Mesenchymal stem cell (in vitro differentiated cells and primary cell): ENCODE results near the gene ZNF19.

Experiments
- DNase-seq: peaks from one replicate; pipeline ENCODE4 v3.0.0-alpha.2; 2013
- H2AFZ ChIP-seq: one replicate; pipeline ENCODE4 v1.6.1; 2013; ENCODE audit warnings: low read depth, mild to moderate bottlenecking, control low read depth, inconsistent platforms, low read length, moderate library complexity
- H2AK5ac ChIP-seq: 2 replicates; pipeline ENCODE4 v1.6.1; 2013; ENCODE audit warnings: low read length, moderate library complexity, mild to moderate bottlenecking, inconsistent platforms; ENCODE audit not compliant: severe bottlenecking
- H2BK120ac ChIP-seq: one replicate; pipeline ENCODE4 v1.6.1; 2013; ENCODE audit warnings: low read depth, mild to moderate bottlenecking, inconsistent platforms, low read length, moderate library complexity
- H2BK12ac ChIP-seq, 2 experiments: one replicate each; pipeline ENCODE4 v1.6.1; 2013; ENCODE audit warnings: inconsistent platforms in 2 of 2, low read length in 2 of 2, mild to moderate bottlenecking in 2 of 2, moderate library complexity in 2 of 2, control low read depth in 1 of 2
- H2BK15ac ChIP-seq: one replicate; pipeline ENCODE4 v1.6.1; 2013; ENCODE audit warnings: mild to moderate bottlenecking, low read depth, inconsistent platforms; ENCODE audit not compliant: poor library complexity, severe bottlenecking
- H2BK5ac ChIP-seq: 2 replicates; pipeline ENCODE4 v1.6.1; 2013; ENCODE audit warnings: low read depth, mild to moderate bottlenecking, low read length, control low read depth, inconsistent platforms; ENCODE audit not compliant: poor library complexity, severe bottlenecking
- H3K14ac ChIP-seq, 2 experiments: one replicate each; pipeline ENCODE4 v1.6.1; 2013; ENCODE audit warnings: inconsistent platforms in 2 of 2, low read length in 2 of 2, control low read depth in 1 of 2, mild to moderate bottlenecking in 1 of 2, moderate library complexity in 1 of 2
- H3K18ac ChIP-seq, 2 experiments: one replicate each; pipeline ENCODE4 v1.6.1; 2013; ENCODE audit warnings: inconsistent platforms in 2 of 2, low read length in 2 of 2, control low read depth in 1 of 2, low read depth in 1 of 2, mild to moderate bottlenecking in 1 of 2
- H3K23ac ChIP-seq, 2 experiments: one replicate each; pipeline ENCODE4 v1.6.1; 2013; ENCODE audit warnings: inconsistent platforms in 2 of 2, low read length in 2 of 2, mild to moderate bottlenecking in 2 of 2, moderate library complexity in 2 of 2, control low read depth in 1 of 2
- H3K27ac ChIP-seq: 2 replicates; pipeline ENCODE4 v1.5.1; 2013; ENCODE audit warnings: mild to moderate bottlenecking, moderate library complexity, low read length, control low read depth, inconsistent platforms; ENCODE audit not compliant: poor library complexity, severe bottlenecking
- H3K27me3 ChIP-seq, 2 experiments: 2 replicates each; pipeline versions ENCODE4 v1.6.1 to v1.7.0; 2013; ENCODE audit warnings: low read length in 2 of 2, mild to moderate bottlenecking in 2 of 2, moderate library complexity in 2 of 2, control low read depth in 1 of 2, inconsistent platforms in 1 of 2; ENCODE audit not compliant: control insufficient read depth in 1 of 2, insufficient read depth in 1 of 2
- H3K36me3 ChIP-seq, 2 experiments: 2 replicates each; pipeline versions ENCODE4 v1.6.1 to v1.7.0; 2013; ENCODE audit warnings: low read length in 2 of 2, control low read depth in 1 of 2, inconsistent platforms in 1 of 2, low read depth in 1 of 2, mild to moderate bottlenecking in 1 of 2; ENCODE audit not compliant: insufficient read depth in 2 of 2, control insufficient read depth in 1 of 2
- H3K4ac ChIP-seq, 2 experiments: one replicate each; pipeline ENCODE4 v1.6.1; 2013; ENCODE audit warnings: inconsistent platforms in 2 of 2, low read length in 2 of 2, mild to moderate bottlenecking in 2 of 2, moderate library complexity in 2 of 2, control low read depth in 1 of 2, low read depth in 1 of 2
- H3K4me1 ChIP-seq: 2 replicates; pipeline ENCODE4 v1.6.1; 2013; ENCODE audit warnings: low read depth, low read length, control low read depth; ENCODE audit not compliant: control insufficient read depth, insufficient read depth
- H3K4me2 ChIP-seq: 2 replicates; pipeline ENCODE4 v1.6.1; 2013; ENCODE audit warnings: low read length, mild to moderate bottlenecking, inconsistent platforms; ENCODE audit not compliant: poor library complexity, severe bottlenecking
- H3K4me3 ChIP-seq, 2 experiments: 2 replicates each; pipeline versions ENCODE4 v1.5.1 to v1.7.0; 2013; ENCODE audit warnings: low read length in 2 of 2, mild to moderate bottlenecking in 2 of 2, control low read depth in 1 of 2, low read depth in 1 of 2; ENCODE audit not compliant: insufficient read depth in 1 of 2
- H3K79me1 ChIP-seq: replicated peaks from 2 replicates; pipeline ENCODE4 v1.6.1; 2013; ENCODE audit warnings: mild to moderate bottlenecking, control low read depth, low read length, inconsistent platforms; ENCODE audit not compliant: poor library complexity, severe bottlenecking
- H3K9ac ChIP-seq: 2 replicates; pipeline ENCODE4 v1.7.0; 2013; ENCODE audit warnings: mild to moderate bottlenecking, low read length, moderate library complexity
- H3K9me3 ChIP-seq: 2 replicates; pipeline ENCODE4 v1.7.0; 2013; ENCODE audit warnings: mild to moderate bottlenecking, low read length; ENCODE audit not compliant: control insufficient read depth
- H4K8ac ChIP-seq: one replicate; pipeline ENCODE4 v1.6.1; 2013; ENCODE audit warnings: inconsistent platforms, mild to moderate bottlenecking, low read length, moderate library complexity
- H4K91ac ChIP-seq: one replicate; pipeline ENCODE4 v1.6.1; 2013; ENCODE audit warnings: mild to moderate bottlenecking, low read length, inconsistent platforms
- WGBS: methylation state at CpG from one replicate; pipeline ENCODE4 v1.1.7; 2013; ENCODE audit warnings: mixed read lengths; 5-methylcytosine and 5-hydroxymethylcytosine counted together

Gene ZNF19

GRCh38 chr16:71441348-71442050, 47.6 kb downstream of the ZNF19 start:
- no peak overlapping the region for H3K23ac ChIP-seq
- no peak overlapping the region for H2BK120ac ChIP-seq
- H3K36me3 ChIP-seq = no peaks in the 10 kb centered on the region
- H3K79me1 ChIP-seq = no peaks in the 10 kb centered on the region
- peaks cover 35% of the 10 kb centered on the region for H3K9me3 ChIP-seq
- WGBS = 78% methylated on average over 70 of the region's 71 CpGs
- H3K18ac ChIP-seq = no peak overlapping the region
- H2BK5ac ChIP-seq = no peak overlapping the region
- H2BK12ac ChIP-seq = no peak overlapping the region
- no peak overlapping the region for H2AFZ ChIP-seq
- no peak for DNase-seq
- H3K4me1 ChIP-seq = no peaks in the 10 kb centered on the region
- no peak overlapping the region for H4K8ac ChIP-seq
- H2AK5ac ChIP-seq = no peak overlapping the region
- no peak overlapping the region for H3K4me2 ChIP-seq
- no peak overlapping the region for H2BK15ac ChIP-seq
- H3K27me3 ChIP-seq = peaks cover 0 to 9% of the 10 kb centered on the region in 2 experiments
- no peak overlapping the region for H4K91ac ChIP-seq
- no peak overlapping the region for H3K27ac ChIP-seq
- H3K4ac ChIP-seq = no peak overlapping the region
- no peak overlapping the region for H3K9ac ChIP-seq
- no peak overlapping the region for H3K14ac ChIP-seq
- H3K4me3 ChIP-seq = no peak overlapping the region

GRCh38 chr16:71440669-71441347, 48.3 kb downstream of the ZNF19 start:
- H2AFZ ChIP-seq = no peak overlapping the region
- DNase-seq = no peak
- H3K18ac ChIP-seq = no peak overlapping the region
- no peak overlapping the region for H2BK15ac ChIP-seq
- no peaks in the 10 kb centered on the region for H3K36me3 ChIP-seq
- no peak overlapping the region for H3K4me2 ChIP-seq
- no peak overlapping the region for H3K4me3 ChIP-seq
- peaks cover 29% of the 10 kb centered on the region for H3K9me3 ChIP-seq
- no peak overlapping the region for H2BK12ac ChIP-seq
- H2BK5ac ChIP-seq = no peak overlapping the region
- no peak overlapping the region for H3K23ac ChIP-seq
- H4K8ac ChIP-seq = no peak overlapping the region
- no peak overlapping the region for H3K9ac ChIP-seq
- no peak overlapping the region for H3K27ac ChIP-seq
- WGBS = 74% methylated on average over 23 of the region's 25 CpGs
- no peaks in the 10 kb centered on the region for H3K4me1 ChIP-seq
- no peak overlapping the region for H3K4ac ChIP-seq
- H3K27me3 ChIP-seq = peaks cover 0 to 9% of the 10 kb centered on the region in 2 experiments
- no peak overlapping the region for H3K14ac ChIP-seq
- H4K91ac ChIP-seq = no peak overlapping the region
- no peak overlapping the region for H2AK5ac ChIP-seq
- H2BK120ac ChIP-seq = no peak overlapping the region
- no peaks in the 10 kb centered on the region for H3K79me1 ChIP-seq

- no peak overlapping the region for H4K91ac ChIP-seq
- no peak overlapping the region for H3K27ac ChIP-seq
- 57% methylated on average over 2 of the region's 3 CpGs for WGBS
- H3K79me1 ChIP-seq = no peaks in the 10 kb centered on the region
- DNase-seq = no peak
- H3K14ac ChIP-seq = no peak overlapping the region
- H3K9me3 ChIP-seq = peaks cover 19% of the 10 kb centered on the region
- H3K36me3 ChIP-seq = no peaks in the 10 kb centered on the region
- H3K18ac ChIP-seq = no peak overlapping the region
- H2BK15ac ChIP-seq = no peak overlapping the region
- no peak overlapping the region for H3K4me3 ChIP-seq
- H3K4me2 ChIP-seq = no peak overlapping the region
- no peak overlapping the region for H2BK12ac ChIP-seq
- no peak overlapping the region for H2BK5ac ChIP-seq
- no peaks in the 10 kb centered on the region for H3K4me1 ChIP-seq
- H4K8ac ChIP-seq = no peak overlapping the region
- no peak overlapping the region for H2BK120ac ChIP-seq
- no peak overlapping the region for H3K23ac ChIP-seq
- H3K9ac ChIP-seq = no peak overlapping the region
- H2AK5ac ChIP-seq = no peak overlapping the region
- H2AFZ ChIP-seq = no peak overlapping the region
- no peak overlapping the region for H3K4ac ChIP-seq
- H3K27me3 ChIP-seq = peaks cover 0 to 9% of the 10 kb centered on the region in 2 experiments
These were observed 49.6 kb downstream of the ZNF19 start for GRCh38 chr16:71439523-71439922.

- no peaks in the 10 kb centered on the region for H3K79me1 ChIP-seq
- H2BK12ac ChIP-seq = no peak overlapping the region
- H3K4ac ChIP-seq = no peak overlapping the region
- no peak overlapping the region for H4K91ac ChIP-seq
- H2BK120ac ChIP-seq = no peak overlapping the region
- no peak overlapping the region for H4K8ac ChIP-seq
- H2BK5ac ChIP-seq = no peak overlapping the region
- no peaks in the 10 kb centered on the region for H3K9me3 ChIP-seq
- peaks cover 0 to 9% of the 10 kb centered on the region in 2 experiments for H3K27me3 ChIP-seq
- H3K27ac ChIP-seq = no peak overlapping the region
- no peak overlapping the region for H2AFZ ChIP-seq
- H3K14ac ChIP-seq = no peak overlapping the region
- H3K4me1 ChIP-seq = no peaks in the 10 kb centered on the region
- H2AK5ac ChIP-seq = no peak overlapping the region
- H3K4me2 ChIP-seq = no peak overlapping the region
- no peak overlapping the region for H3K18ac ChIP-seq
- H2BK15ac ChIP-seq = no peak overlapping the region
- H3K36me3 ChIP-seq = no peaks in the 10 kb centered on the region
- WGBS = 86% methylated on average over 7 of the region's 7 CpGs
- no peak overlapping the region for H3K23ac ChIP-seq
- no peak overlapping the region for H3K4me3 ChIP-seq
- DNase-seq = no peak
- H3K9ac ChIP-seq = no peak overlapping the region
These were observed 52.7 kb downstream of the ZNF19 start for GRCh38 chr16:71436473-71436872.
